ENCODE data around the gene BARHL1. TPM values are rescaled to one million over a fixed set of nuclear protein-coding genes. Genes with fewer than 3 reads are reported as not detected.

BARHL1 gene
- total RNA-seq, 1 donor from 2014 or later = 1.0 TPM

- H3K4me1 Mint-ChIP-seq = peaks cover 69% of the 10 kb centered on the region
- Histone ChIP-seq H3K9me3 (ENCODE audit: low read depth) (no peaks in the 10 kb centered on the region), H4K20me1 (ENCODE audit: low read depth) (peaks cover 69% of the 10 kb centered on the region), H3K27me3 (peaks cover 33% of the 10 kb centered on the region), H3K4me3 (no peak overlapping the region), H3K4me1 (peaks cover 66% of the 10 kb centered on the region), H3K79me2 (ENCODE audit: low read depth) (no peaks in the 10 kb centered on the region), H2AFZ (replicated peaks) (no peak overlapping the region), H3K36me3 (no peaks in the 10 kb centered on the region), H3K4me2 (no peak overlapping the region), H3K27ac (no peak overlapping the region), H3K9ac (no peak overlapping the region), H3F3A (ENCODE audit: low read depth) (peaks cover 36% of the 10 kb centered on the region)
- no peaks in the 10 kb centered on the region for H3K9me3 Mint-ChIP-seq
- no peak overlapping the region for H3K4me3 Mint-ChIP-seq
- no peak for TF ChIP-seq EZH2 (IDR thresholded peaks at IDR 0.05)
- TF ChIP-seq, protein P1, sequence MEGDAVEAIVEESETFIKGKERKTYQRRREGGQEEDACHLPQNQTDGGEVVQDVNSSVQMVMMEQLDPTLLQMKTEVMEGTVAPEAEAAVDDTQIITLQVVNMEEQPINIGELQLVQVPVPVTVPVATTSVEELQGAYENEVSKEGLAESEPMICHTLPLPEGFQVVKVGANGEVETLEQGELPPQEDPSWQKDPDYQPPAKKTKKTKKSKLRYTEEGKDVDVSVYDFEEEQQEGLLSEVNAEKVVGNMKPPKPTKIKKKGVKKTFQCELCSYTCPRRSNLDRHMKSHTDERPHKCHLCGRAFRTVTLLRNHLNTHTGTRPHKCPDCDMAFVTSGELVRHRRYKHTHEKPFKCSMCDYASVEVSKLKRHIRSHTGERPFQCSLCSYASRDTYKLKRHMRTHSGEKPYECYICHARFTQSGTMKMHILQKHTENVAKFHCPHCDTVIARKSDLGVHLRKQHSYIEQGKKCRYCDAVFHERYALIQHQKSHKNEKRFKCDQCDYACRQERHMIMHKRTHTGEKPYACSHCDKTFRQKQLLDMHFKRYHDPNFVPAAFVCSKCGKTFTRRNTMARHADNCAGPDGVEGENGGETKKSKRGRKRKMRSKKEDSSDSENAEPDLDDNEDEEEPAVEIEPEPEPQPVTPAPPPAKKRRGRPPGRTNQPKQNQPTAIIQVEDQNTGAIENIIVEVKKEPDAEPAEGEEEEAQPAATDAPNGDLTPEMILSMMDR (IDR thresholded peaks at IDR 0.05) = no peak
- no peak for TF ChIP-seq EZH2phosphoT487 (IDR thresholded peaks at IDR 0.05)
- peaks cover 19% of the 10 kb centered on the region for H3K36me3 Mint-ChIP-seq
- peak; percentile 42 for DNase-seq (ENCODE audit: low spot score)
- H3K27ac Mint-ChIP-seq = peak overlapping the region; percentile 66
- peaks cover 17% of the 10 kb centered on the region for H3K27me3 Mint-ChIP-seq (ENCODE audit: insufficient read depth, low read depth)
Observed at GRCh38 chr9:132595319-132595718, 12.9 kb downstream of the BARHL1 start.

GRCh38 chr9:132596200-132596599 lies 13.8 kb downstream of the BARHL1 start:
- DNase-seq (ENCODE audit: low spot score) = no peak
- H3F3A ChIP-seq (ENCODE audit: low read depth) = peaks cover 27% of the 10 kb centered on the region
- no peaks in the 10 kb centered on the region for H3K9me3 ChIP-seq (ENCODE audit: low read depth)
- Mint-ChIP-seq H3K27ac (no peak overlapping the region), H3K4me1 (peaks cover 64% of the 10 kb centered on the region), H3K27me3 (ENCODE audit: insufficient read depth, low read depth) (peaks cover 14% of the 10 kb centered on the region), H3K4me3 (peak overlapping the region; percentile 19), H3K36me3 (peaks cover 26% of the 10 kb centered on the region), H3K9me3 (no peaks in the 10 kb centered on the region)
- no peak overlapping the region for H2AFZ ChIP-seq (replicated peaks)
- H4K20me1 ChIP-seq (ENCODE audit: low read depth) = peaks cover 60% of the 10 kb centered on the region
- no peak overlapping the region for H3K4me2 ChIP-seq
- H3K4me1 ChIP-seq = peaks cover 57% of the 10 kb centered on the region
- TF ChIP-seq, protein P1 (IDR thresholded peaks at IDR 0.05) = no peak
- TF ChIP-seq EZH2 (IDR thresholded peaks at IDR 0.05) (no peak), EZH2phosphoT487 (IDR thresholded peaks at IDR 0.05) (no peak)
- H3K27ac ChIP-seq = no peak overlapping the region
- no peaks in the 10 kb centered on the region for H3K79me2 ChIP-seq (ENCODE audit: low read depth)
- no peak overlapping the region for H3K4me3 ChIP-seq
- H3K36me3 ChIP-seq = no peaks in the 10 kb centered on the region
- H3K27me3 ChIP-seq = peaks cover 24% of the 10 kb centered on the region
- H3K9ac ChIP-seq = no peak overlapping the region

DNA sequence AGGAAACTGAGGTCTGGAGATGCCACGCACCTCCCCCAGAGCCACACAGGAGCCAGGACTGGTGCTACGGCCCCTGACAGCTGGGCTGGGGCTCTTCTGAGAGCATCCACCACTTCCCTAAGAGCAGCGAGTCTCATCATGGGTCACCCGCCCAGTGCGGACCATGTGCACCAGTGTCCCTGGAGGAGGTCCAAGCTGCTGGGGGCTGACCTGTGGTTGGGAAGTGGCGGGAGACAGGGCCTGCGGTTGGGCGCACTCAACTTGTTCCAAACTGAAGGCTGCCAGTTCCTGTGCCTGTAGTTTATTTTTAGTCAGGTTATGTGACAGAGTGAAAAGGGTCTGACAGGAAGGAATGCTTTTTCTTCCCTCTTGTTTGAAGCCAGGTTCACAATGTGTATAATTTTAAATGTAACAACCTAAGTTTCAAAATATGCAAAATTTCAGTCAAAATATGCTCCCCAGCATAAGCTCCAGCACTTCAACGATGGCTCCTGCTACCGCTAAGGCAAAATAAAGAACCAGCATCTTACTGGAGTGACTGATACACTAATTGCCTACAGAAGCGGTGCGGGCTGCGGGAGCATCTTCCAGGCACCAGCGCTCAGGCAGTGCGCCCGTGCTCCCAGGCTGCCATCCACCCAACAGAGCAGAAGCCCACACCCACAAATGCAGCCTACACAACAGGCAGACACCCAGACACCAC lies 14.8 kb downstream of the BARHL1 start:
- Mint-ChIP-seq H3K4me1 (peaks cover 56% of the 10 kb centered on the region), H3K9me3 (no peaks in the 10 kb centered on the region), H3K27ac (no peak overlapping the region), H3K36me3 (peaks cover 26% of the 10 kb centered on the region), H3K4me3 (no peak overlapping the region), H3K27me3 (ENCODE audit: insufficient read depth, low read depth) (peaks cover 13% of the 10 kb centered on the region)
- Histone ChIP-seq H3K4me3 (no peak overlapping the region), H2AFZ (replicated peaks) (no peak overlapping the region), H3K27me3 (peaks cover 14% of the 10 kb centered on the region), H3K9me3 (ENCODE audit: low read depth) (no peaks in the 10 kb centered on the region), H4K20me1 (ENCODE audit: low read depth) (peaks cover 50% of the 10 kb centered on the region), H3K4me2 (no peak overlapping the region), H3K27ac (no peak overlapping the region), H3K36me3 (no peaks in the 10 kb centered on the region), H3F3A (ENCODE audit: low read depth) (peaks cover 17% of the 10 kb centered on the region), H3K4me1 (peaks cover 46% of the 10 kb centered on the region), H3K9ac (no peak overlapping the region), H3K79me2 (ENCODE audit: low read depth) (no peaks in the 10 kb centered on the region)
- TF ChIP-seq EZH2 (IDR thresholded peaks at IDR 0.05) = no peak
- TF ChIP-seq, protein P1 (IDR thresholded peaks at IDR 0.05) = no peak
- no peak for TF ChIP-seq EZH2phosphoT487 (IDR thresholded peaks at IDR 0.05)
- DNase-seq (ENCODE audit: low spot score) = no peak

Data from neural progenitor cell (in vitro differentiated cells).